Astrocyte (in vitro differentiated cells and primary cell): ENCODE measurements around the gene EOGT.

ENCODE experiments used
- EZH2 ChIP-seq: IDR thresholded peaks from 2 replicates; pipeline ENCODE4 v1.6.1; 2012; ENCODE audit warnings: mild to moderate bottlenecking, low read length, inconsistent platforms; ENCODE audit not compliant: insufficient read depth
- TF ChIP-seq, protein P1 (sequence below): IDR thresholded peaks from 2 replicates; pipeline ENCODE4 v1.5.1; 2011; ENCODE audit warnings: low read depth, mild to moderate bottlenecking, inconsistent platforms, low read length, moderate library complexity; ENCODE audit not compliant: insufficient read depth

DNA sequence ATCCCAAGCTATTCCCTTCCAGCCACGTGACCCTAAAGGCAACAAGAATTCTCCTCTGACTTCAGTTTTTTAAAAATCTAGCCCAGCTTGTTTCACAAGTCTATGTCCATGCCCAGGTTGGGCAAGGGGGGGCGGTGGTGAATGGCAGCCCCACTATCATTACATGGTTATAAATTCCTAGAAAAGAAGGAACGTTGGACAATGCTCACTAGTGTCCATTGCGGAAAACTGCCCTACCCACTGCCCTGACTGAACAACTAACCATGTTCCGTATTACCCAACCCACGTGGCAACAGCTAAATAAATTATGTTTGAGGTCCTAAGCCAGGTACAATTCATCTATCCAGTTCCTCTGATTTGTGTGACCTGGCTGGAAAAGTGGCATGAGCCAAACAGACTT, 72.4 kb downstream of the EOGT start:
- TF ChIP-seq, protein P1, sequence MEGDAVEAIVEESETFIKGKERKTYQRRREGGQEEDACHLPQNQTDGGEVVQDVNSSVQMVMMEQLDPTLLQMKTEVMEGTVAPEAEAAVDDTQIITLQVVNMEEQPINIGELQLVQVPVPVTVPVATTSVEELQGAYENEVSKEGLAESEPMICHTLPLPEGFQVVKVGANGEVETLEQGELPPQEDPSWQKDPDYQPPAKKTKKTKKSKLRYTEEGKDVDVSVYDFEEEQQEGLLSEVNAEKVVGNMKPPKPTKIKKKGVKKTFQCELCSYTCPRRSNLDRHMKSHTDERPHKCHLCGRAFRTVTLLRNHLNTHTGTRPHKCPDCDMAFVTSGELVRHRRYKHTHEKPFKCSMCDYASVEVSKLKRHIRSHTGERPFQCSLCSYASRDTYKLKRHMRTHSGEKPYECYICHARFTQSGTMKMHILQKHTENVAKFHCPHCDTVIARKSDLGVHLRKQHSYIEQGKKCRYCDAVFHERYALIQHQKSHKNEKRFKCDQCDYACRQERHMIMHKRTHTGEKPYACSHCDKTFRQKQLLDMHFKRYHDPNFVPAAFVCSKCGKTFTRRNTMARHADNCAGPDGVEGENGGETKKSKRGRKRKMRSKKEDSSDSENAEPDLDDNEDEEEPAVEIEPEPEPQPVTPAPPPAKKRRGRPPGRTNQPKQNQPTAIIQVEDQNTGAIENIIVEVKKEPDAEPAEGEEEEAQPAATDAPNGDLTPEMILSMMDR = no peak
- no peak for TF ChIP-seq EZH2
